Esophagus (tissue), 2 donors: ENCODE measurements around the gene SUGCT. TPM values are rescaled to one million over a fixed set of nuclear protein-coding genes. Genes with fewer than 3 reads are reported as not detected.

Source experiments
- H3K27ac ChIP-seq, 2 donors: one replicate each; pipeline ENCODE4 v1.5.1; 2013; ENCODE audit warnings: low read depth in 2 of 2, mild to moderate bottlenecking in 2 of 2, inconsistent platforms in 1 of 2, low read length in 1 of 2, moderate library complexity in 1 of 2
- H3K27me3 ChIP-seq, 2 donors: one replicate each; pipeline ENCODE4 v1.6.1; 2013; ENCODE audit warnings: low read length in 2 of 2, control low read depth in 1 of 2, mild to moderate bottlenecking in 1 of 2; ENCODE audit not compliant: insufficient read depth in 2 of 2, control insufficient read depth in 1 of 2
- H3K36me3 ChIP-seq, 2 donors: one replicate each; pipeline ENCODE4 v1.6.1; 2013; ENCODE audit warnings: low read length in 1 of 2; ENCODE audit not compliant: control insufficient read depth in 2 of 2, insufficient read depth in 2 of 2
- H3K4me1 ChIP-seq, 2 donors: one replicate each; pipeline ENCODE4 v1.6.1; 2013; ENCODE audit warnings: low read length in 1 of 2; ENCODE audit not compliant: control insufficient read depth in 2 of 2, insufficient read depth in 2 of 2
- H3K4me3 ChIP-seq, 2 donors: one replicate each; pipeline ENCODE4 v1.5.1; 2013; ENCODE audit warnings: low read length in 2 of 2, mild to moderate bottlenecking in 2 of 2, low read depth in 1 of 2, moderate library complexity in 1 of 2
- H3K9me3 ChIP-seq, 2 donors: one replicate each; pipeline ENCODE4 v1.6.1; 2013; ENCODE audit warnings: mild to moderate bottlenecking in 2 of 2, low read depth in 1 of 2, low read length in 1 of 2, moderate library complexity in 1 of 2; ENCODE audit not compliant: control insufficient read depth in 2 of 2, insufficient read depth in 1 of 2
- WGBS, 2 donors: extraction: QIAGEN DNeasy Blood & Tissue Kit; methylation state at CpG; one replicate each; pipeline ENCODE4 v1.1.7; 2013; 5-methylcytosine and 5-hydroxymethylcytosine counted together
- polyA plus RNA-seq, 2 donors: library from polyadenylated mRNA; stranded (reverse); fragments of 200-250 nt; gene quantifications; one replicate each; pipeline ENCODE4 v1.2.3, GENCODE V29; 2013
- donor health status: healthy with polysubstance abuse.
- donor health status: Bipolar disorder and iron deficiency.

Gene SUGCT
- polyA plus RNA-seq, 2 donors, result 1.7 to 2.3 TPM

GRCh38 chr7:40447345-40447744 lies 312.5 kb downstream of the SUGCT start:
- Histone ChIP-seq H3K36me3 (no peaks in the 10 kb centered on the region), H3K4me1 (no peaks in the 10 kb centered on the region)
- WGBS, 2 donors, result 87 to 88% methylated on average over 2 of the region's 2 CpGs

DNA sequence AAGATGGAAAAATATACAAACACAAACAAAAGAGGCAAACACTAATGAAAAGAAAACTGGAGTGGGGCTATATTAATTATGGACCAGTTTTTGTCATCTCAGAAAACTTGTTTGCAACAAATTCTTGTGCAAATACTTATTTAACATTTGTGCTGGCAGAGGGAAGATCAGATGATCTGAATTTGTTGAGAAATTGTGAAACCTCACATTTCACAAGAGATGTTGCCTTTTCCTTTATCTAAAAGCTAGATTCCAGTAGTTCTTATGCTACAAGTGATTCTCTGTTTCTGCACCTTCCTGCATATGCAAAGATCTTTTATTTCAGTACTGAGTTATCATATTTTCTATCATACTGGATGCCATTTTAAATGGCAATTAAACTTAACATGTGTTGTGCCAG lies 320.7 kb downstream of the SUGCT start:
- H3K9me3 ChIP-seq, result no peaks in the 10 kb centered on the region
- H3K27me3 ChIP-seq, result no peaks in the 10 kb centered on the region
- H3K27ac ChIP-seq, result no peak overlapping the region
- no peak overlapping the region for H3K4me3 ChIP-seq
- H3K36me3 ChIP-seq, result no peaks in the 10 kb centered on the region
- H3K4me1 ChIP-seq, result no peaks in the 10 kb centered on the region

More at GRCh38 chr7:40447345-40447744, 312.5 kb downstream of the SUGCT start:
- Histone ChIP-seq H3K27me3 (no peaks in the 10 kb centered on the region), H3K9me3 (no peaks in the 10 kb centered on the region), H3K4me3 (no peak overlapping the region), H3K27ac (no peak overlapping the region)

DNA sequence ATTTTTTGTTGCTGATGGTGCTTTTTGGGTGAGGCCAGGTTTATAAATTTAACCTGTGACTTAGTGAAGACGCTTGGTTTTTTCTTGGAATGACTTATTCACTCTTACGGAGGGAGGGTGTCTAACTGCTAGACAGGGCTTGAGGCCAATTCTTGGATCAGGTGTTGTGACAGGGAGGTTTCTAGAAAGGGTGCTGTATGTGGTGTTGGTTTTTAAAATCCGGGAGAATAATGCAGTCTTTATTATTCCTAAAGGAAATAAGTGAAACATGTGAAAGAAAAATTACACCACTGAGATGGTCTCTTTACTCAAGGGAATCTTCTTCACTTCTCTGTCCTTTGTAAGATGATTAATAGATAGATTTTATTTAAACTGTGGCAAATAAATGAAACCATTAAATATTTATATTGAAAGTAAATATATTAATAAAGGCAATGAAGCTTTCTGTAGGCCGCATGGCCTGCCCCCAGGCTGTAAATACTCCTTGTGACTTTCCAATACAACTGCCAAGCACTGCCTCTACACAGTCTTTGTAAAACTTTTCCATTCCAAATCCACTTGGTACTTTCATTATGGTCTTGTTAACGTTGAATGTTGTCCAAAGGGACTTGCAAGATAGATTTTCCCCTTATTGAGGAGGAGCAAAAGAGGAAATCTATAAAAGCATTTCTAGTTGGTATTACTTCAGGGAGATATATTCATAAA lies 323.1 kb downstream of the SUGCT start:
- H3K9me3 ChIP-seq, result no peaks in the 10 kb centered on the region
- H3K4me3 ChIP-seq, result no peak overlapping the region
- no peaks in the 10 kb centered on the region for H3K36me3 ChIP-seq
- no peaks in the 10 kb centered on the region for H3K27me3 ChIP-seq
- no peaks in the 10 kb centered on the region for H3K4me1 ChIP-seq
- 72 to 74% methylated on average over 5 of the region's 5 CpGs for WGBS, 2 donors
- no peak overlapping the region for H3K27ac ChIP-seq

GRCh38 chr7:40463446-40463845 lies 328.6 kb downstream of the SUGCT start:
- Histone ChIP-seq H3K9me3 (no peaks in the 10 kb centered on the region), H3K27me3 (no peaks in the 10 kb centered on the region), H3K27ac (no peak overlapping the region), H3K4me1 (no peaks in the 10 kb centered on the region), H3K36me3 (no peaks in the 10 kb centered on the region), H3K4me3 (no peak overlapping the region)
- WGBS, 2 donors, result 60 to 65% methylated on average over 4 of the region's 4 CpGs

- H3K27ac ChIP-seq, result no peak overlapping the region
- H3K4me3 ChIP-seq, result no peak overlapping the region
- H3K4me1 ChIP-seq, result no peaks in the 10 kb centered on the region
- WGBS, 2 donors, result 69 to 76% methylated on average over 4 of the region's 4 CpGs
- H3K36me3 ChIP-seq, result no peaks in the 10 kb centered on the region
- H3K27me3 ChIP-seq, result no peaks in the 10 kb centered on the region
- H3K9me3 ChIP-seq, result no peaks in the 10 kb centered on the region
Measured at GRCh38 chr7:40468891-40469864, 334.4 kb downstream of the SUGCT start.

DNA sequence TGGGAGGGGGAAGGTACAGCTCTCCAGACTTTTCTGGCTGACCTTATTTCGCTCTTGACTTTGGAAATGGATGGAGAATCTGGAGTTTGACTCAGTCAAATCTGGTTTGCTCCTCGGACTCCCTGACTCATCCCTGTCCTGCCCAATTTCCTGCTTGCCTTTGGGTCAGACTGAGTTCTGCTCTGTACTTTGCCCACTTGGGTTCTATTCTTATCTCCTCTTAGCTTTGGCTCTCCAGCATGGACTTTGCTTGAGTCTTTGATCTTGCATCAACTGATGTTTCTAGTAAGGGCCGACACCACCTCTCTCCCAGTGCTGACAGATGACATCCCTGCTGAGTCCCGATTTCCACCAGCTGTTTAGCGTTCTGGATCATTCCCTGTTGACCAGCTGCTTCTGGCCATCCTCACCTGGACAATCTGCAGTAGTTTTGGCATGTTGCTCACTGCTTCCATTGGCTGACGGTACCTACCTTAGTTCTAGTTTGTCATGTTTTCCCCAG lies 335.3 kb downstream of the SUGCT start:
- Histone ChIP-seq H3K27ac (no peak overlapping the region), H3K4me3 (no peak overlapping the region), H3K9me3 (no peaks in the 10 kb centered on the region), H3K36me3 (no peaks in the 10 kb centered on the region), H3K27me3 (no peaks in the 10 kb centered on the region), H3K4me1 (no peaks in the 10 kb centered on the region)
- WGBS, 2 donors, result 75% methylated on average over 6 of the region's 6 CpGs

DNA sequence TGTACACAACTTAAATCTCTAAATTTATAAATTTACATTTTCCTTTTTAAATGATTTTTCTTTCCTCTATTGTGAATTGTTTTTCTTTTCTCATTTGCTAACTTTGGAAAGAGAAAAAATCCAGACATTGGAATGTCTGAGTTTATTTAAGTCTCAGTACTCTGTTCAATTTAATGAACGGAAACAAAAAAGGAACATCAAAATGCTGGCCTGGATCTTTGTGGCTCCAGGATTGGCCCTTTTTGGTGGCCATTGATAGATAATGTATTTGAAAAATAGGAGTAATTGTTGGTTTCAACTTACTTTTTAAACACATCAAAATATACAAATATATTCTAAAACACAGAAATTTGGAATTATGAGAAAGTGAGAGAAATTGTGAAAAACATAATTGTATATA lies 336.0 kb downstream of the SUGCT start:
- Histone ChIP-seq H3K36me3 (no peaks in the 10 kb centered on the region), H3K27ac (no peak overlapping the region), H3K27me3 (no peaks in the 10 kb centered on the region), H3K4me3 (no peak overlapping the region), H3K4me1 (no peaks in the 10 kb centered on the region), H3K9me3 (no peaks in the 10 kb centered on the region)
- WGBS, 2 donors, result 72 to 79% methylated on average over 1 of the region's 1 CpG

DNA sequence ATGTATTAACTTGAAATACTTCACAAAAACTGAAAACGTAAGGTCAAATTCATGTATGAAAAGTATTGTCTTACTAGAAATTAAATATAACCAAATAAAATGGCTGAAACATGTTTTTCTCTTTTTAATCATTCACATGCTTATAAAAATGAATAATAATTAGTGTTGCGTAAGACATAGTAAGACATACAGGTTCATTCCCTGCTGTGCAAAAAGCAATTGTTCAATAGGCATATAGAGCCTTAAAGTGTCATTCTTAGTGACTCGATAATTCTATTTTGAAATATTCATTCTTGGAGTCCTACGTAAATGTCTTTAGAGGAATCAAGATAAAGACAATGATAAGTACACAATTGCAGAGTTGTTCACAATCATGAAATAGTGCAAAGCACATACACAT lies 337.1 kb downstream of the SUGCT start:
- Histone ChIP-seq H3K4me1 (no peaks in the 10 kb centered on the region), H3K9me3 (no peaks in the 10 kb centered on the region), H3K4me3 (no peak overlapping the region), H3K27me3 (no peaks in the 10 kb centered on the region), H3K36me3 (no peaks in the 10 kb centered on the region), H3K27ac (no peak overlapping the region)
- 94 to 97% methylated on average over 4 of the region's 4 CpGs for WGBS, 2 donors

DNA sequence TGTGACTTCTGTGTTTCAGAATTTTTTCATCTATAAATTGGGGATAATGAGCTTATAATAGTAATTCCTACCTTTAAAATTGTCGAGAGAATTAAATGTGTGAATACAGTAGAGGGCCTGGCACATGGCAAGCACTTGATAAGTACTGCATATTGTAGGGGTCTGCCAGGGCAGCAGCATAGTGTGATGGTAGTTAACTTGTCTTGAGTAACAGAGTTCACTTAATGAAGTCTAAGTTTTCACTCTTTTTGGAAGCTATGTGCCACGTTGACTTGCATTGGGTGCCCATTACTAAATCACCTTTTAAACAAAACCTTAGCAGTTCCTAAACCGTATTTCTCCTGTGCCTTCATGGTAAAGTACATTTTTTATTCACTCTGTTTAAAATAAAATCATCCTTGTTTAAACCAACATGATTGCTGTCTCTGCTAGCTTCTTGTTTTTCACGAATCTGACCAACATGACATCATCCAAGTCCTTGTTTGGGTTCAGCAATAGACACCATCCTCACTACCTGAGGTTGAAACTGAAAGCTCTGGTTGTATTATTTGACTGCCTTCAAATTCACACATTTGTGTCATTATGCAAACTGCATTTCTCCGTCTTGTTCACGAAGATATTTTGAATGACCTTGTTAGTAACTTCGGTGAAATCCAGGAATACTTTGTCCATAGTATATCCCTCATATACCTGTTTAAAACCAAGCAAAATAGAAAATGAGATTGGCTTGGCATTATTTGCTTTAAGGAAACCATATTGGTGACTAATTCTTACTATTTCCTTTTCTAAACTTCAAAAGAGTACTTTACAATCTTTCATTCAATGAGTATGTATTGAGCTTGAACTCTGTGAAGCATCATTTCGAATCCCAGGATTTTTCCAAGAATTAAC lies 340.2 kb downstream of the SUGCT start:
- H3K36me3 ChIP-seq, result no peaks in the 10 kb centered on the region
- no peak overlapping the region for H3K4me3 ChIP-seq
- 75 to 82% methylated on average over 8 of the region's 8 CpGs for WGBS, 2 donors
- H3K4me1 ChIP-seq, result no peaks in the 10 kb centered on the region
- no peaks in the 10 kb centered on the region for H3K27me3 ChIP-seq
- no peak overlapping the region for H3K27ac ChIP-seq
- no peaks in the 10 kb centered on the region for H3K9me3 ChIP-seq
